ENCODE measurements around the gene MVB12B.

MVB12B gene

GRCh38 chr9:126411948-126412284 is 85.3 kb downstream of the MVB12B start:
- DNase-seq, result no peak

DNA sequence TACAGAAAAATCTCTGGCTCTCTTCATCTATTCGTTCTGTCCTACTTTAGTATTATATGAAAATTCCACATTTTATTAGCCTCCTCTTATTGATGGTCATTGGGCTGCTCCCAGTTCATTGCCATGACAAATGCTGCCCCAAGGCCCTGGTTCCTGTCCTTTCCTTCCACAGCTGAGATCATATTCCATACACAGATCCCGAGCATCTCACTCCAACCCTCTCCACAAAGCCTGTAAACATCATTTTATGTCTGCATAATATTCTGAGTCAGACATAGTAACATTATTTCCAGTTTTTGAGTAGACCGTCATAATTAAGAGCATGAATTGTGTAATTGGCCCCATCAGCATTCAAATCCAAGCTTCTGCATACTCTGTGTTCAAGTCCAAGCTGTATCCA is 86.3 kb downstream of the MVB12B start:
- DNase-seq, result no peak

DNA sequence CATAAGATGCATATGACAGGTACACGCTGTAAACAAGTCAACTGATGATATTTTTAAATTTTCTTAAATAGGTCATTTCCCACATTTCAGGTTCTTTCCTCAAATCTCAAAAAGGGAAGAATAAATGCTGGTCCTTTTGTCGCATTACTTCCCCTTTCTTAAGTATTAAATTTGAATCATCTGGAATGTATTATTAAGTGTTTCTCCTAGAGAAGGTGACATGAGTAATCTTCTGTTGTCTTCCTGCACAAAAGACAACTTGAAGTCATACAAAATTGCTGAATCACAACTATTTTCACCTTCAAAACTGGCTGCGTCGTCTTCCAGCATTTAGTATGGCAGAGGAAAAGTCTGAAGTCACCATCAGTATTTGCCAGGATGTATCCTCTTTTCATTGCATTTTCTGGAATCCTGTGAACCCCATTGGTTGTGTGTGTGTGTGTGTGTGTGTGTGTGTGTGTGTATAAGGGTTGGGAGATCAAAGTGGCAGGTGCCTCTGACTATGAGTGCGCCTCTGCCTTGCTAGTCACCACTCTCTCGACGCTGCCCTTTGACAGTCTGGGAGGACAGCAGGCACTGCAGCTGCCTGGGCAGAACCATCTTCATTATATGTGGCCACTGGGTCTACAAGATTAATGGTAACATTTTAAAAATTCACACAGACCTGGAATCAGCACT is 86.9 kb downstream of the MVB12B start:
- no peak for DNase-seq

- no peak for DNase-seq
These were observed 89.2 kb downstream of the MVB12B start for GRCh38 chr9:126415741-126416370.

DNA sequence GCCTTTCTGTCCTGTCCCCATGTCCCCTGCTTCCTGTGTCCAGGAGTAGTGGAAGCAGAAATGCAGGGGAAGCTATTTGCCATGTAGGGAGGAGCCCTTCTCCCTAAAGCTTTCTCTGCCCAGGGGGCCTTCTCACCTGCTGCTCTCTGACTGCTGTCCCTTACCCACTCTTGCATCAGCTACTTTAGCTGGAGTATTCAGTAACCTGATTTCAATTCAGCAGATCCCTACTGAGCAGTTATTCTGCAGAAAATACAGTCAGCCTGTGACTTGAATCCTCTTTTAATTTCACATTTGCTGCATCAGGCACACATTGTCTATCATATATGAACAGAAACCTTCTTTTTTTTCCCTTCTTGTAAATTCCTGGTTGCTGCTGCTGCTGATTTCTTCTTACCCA is 90.4 kb downstream of the MVB12B start:
- DNase-seq, result no peak

DNA sequence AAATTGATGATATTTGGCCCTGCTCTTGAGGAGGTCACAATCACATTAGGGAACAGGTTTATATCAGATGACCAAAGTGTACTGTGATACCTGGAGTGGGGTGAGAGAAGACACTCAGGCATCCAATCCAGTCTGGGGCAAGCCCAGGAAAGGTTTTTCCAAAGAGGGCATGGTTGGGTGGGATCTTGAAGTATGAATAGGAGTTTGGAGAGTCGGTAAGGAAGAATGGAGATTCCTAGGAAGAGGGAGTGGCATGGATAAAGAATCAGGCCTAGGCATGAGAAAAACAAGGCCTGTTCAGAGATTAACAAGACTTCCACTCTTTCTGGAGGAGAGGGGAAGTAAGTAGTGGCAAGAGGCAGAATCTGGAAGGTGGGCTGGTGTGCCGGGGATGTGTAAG is 91.1 kb downstream of the MVB12B start:
- DNase-seq, result no peak

- DNase-seq, result no peak
These were observed 92.0 kb downstream of the MVB12B start for GRCh38 chr9:126418608-126419007.

DNA sequence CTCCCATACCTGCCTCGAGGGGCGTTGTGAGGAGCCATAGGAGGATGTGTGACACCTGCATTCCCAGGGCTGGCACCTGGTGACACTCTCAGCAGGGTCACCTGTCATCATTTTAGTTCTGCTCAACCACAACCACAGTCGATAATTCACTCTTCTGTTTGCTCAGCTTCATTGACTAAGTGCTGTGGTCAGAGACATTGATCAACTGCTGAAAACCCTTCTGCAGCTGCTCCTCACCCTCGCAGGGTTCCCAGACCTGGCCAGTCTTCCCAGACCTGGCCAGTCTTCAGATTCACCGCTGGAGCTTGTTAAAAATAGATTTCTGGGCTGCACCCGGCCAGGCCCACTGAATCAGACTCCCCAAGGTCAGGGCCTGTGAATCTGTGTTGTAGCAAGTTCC is 92.8 kb downstream of the MVB12B start:
- no peak for DNase-seq

DNA sequence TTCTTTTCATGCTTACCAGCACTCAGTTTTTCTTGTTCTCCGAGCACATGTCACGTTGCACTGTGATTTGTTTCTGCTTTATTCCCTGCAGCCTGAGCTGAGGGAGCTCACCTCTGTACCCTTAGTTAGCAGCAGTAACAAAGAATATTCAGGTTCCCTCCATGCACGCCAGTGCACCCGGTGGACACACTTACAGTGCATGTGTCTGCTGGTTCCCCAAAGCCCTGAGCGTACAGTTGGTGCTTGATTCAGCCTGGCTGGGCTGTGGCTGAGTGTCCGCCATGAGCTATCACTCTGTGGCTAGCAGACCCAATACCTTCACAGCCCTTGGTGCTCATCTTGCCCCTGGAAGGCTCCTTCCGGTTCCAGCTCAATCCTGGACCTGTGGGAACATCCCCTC is 93.5 kb downstream of the MVB12B start:
- no peak for DNase-seq

DNA sequence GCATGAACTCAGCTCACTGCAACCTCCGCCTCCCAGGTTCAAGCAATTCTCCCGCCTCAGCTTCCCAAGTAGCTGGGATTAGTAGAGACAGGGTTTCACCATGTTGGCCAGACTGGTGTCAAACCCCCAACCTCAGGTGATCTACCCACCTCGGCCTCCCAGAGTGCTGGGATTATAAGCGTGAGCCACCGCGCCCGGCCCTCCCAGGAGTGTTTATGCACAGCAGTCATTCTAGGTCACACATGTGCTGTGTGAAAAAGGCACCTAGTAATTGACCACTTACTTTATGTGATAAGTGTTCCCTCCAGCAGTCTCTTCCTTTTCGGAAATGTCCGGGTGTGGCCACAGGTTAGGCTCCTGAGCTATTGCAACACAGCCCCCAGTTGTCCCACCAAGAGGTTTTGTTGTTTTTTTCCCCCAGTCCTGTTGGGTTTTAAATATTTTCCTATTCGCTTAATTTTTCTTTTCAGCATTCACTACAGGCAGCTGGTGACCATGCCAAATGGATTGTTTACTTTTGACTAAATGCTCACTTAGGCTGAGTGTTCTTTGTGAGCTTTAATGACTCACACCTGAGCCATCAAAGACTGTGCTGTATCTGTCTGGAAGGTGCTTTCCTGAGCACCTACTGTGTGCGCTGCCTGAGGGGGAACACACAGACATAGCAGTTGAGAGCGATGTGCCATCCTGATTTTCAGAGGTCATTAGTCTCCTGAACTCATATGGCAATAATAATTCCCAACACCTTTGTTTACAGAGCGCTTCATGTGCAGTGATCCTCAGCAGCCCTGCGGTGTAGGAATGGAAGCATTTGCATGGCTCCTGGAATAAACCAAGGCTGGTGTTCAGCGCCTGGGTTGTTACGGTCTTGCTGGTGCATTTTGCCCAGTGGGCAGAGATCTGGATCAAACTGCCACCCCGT is 94.3 kb downstream of the MVB12B start:
- no peak for DNase-seq

DNA sequence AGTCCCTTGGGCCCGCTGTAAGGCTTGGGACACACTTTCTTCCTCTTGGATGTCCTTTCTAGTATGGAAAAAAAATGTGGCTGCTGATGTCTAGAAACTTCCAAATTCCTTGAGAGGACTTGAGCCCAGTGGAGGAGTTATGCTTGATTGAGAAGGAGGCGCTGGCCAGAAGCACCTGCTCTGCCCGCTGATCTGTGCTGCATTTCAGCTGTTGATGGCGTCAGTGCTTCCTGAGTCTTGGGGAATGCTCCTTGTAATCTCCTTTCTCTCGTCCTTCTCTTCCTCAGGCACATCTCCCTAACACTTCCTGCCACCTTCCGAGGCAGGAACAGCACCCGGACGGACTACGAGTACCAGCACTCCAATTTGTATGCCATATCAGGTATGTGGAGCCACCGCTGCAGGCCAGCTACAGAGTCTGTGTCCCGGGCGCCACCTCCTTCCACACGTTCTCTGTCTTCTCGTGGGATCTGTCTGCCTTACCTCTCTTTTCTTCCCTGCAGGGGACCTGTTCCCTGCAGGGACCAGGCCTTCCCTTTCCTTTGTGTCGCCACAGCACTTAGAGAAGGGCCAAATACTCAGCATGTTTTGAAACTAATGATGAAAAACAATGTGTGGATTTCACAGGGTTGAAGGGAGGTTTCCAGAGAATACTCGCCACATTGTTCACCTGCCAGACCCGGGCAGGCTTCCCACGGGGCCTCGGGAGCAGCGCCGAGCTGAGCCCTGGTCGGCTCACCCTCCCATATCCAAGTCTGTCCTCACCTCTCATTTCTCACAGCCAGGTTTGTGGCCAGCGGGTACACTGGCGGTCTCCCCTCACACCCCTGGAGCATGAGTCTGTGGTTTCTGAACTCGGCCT is 95.2 kb downstream of the MVB12B start:
- no peak for DNase-seq

DNA sequence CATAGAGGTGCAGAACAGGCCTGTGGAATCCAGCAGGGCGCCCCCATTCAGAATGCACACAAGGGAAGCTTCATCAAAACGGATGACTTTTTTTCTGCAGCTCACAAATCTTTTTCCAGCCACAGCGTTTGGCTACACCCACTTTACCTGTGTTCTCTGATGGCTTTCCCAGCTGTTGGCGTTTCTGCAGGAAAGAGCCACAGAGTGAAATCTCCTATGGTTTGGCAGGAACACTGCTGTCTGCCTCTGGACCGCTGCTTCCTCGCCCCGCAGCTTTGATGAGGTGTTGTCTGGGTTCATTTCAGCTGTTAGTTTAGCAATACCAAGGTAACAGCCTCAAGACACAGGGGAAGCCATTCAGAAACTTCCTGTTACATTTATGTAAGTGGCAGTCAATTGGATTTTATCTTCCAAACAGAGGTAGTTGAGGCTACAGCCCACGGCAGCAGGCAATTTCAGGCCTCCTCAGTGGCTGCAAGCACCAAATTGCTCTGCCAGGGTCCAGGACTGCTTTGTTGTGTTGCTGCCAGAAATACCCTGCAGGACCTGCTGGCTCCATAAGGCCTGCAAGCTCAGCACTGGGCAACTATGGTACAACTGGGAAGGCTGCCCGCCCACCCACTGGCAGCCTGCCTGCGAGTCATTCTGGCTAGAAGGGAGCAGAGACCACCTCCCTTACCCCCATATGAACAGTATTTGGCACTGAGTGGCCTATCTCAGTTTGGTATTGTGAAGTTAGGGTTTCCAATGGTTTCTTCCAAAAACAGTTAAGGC is 96.7 kb downstream of the MVB12B start:
- no peak for DNase-seq

DNA sequence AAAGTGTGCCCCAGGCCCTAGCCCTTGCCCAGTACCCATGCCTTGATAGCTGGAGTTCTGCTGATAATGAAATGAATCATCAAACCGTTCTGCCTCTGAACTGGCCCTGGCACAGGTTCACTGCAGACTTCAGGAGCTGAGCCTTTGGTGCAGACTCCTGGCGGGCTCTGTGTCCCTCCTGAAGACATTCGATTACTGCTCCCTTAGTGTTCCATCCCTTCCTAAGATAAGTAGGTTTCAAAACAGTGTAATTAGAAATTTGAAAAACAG is 97.2 kb downstream of the MVB12B start:
- no peak for DNase-seq

GRCh38 chr9:126424511-126424910 is 97.9 kb downstream of the MVB12B start:
- no peak for DNase-seq

DNA sequence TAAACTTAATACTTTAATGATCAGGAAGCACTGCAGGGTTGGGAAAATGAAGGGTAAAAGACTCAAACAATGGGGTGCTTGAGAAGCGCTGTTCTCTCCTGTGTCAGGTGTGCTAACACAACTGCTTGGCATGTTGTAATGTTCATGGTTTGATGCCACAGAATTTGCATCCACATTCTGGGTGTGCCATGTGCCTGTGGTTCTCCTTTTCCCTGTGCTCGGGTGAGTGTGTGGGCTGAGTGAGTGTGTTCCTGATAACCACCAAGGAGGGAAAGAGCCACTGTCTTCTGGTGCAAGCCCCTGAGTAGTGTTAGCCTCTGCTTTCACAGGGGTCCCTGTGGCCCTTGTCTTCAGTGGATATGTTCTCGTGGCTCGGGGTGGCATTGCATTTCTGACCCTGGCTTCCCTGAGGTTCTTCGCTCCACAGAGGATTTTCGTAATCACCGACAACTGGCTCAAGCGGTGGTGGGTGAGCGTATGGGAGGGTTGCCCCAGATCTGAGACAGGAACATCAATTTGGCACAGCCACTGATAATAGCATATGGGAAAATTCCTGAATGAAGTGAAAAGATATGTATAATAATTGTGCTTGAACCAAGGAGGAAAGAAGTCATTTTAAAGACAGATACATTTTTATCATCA is 102.0 kb downstream of the MVB12B start:
- DNase-seq, result no peak

GRCh38 chr9:126429190-126429589 is 102.6 kb downstream of the MVB12B start:
- no peak for DNase-seq

GRCh38 chr9:126430124-126430523 is 103.5 kb downstream of the MVB12B start:
- DNase-seq, result no peak

DNA sequence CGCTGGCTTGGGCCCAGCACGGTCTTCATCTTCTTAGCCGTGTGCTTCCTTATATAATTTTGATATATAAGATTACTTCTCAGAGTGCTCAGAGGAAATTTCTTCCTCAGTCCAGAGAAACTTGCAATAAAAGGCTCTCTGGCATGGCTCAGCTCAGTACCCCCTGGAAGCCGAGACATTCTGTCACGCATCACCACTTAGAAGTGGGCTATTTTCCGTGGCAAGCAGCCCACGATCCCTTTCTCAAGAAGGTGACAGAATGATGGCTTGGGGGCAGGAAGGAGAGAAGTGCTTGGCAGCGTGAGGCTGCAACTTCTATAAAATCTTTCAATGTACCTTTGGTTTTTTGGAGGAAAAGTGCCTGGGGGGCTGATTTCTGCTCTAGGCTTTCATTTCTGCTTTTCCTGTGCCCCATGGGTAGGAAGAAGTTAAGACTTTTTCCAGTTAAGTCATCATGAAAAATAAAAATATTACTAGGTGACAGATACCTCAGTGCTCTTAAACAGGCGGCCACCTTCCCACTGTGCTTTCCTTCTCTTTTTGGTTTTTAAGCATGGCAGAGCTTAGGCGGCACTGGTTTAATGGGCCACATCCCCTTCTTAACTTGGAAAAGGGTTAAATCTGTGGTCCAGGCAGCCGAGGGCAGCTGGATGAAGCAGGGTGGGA is 104.6 kb downstream of the MVB12B start:
- no peak for DNase-seq

DNA sequence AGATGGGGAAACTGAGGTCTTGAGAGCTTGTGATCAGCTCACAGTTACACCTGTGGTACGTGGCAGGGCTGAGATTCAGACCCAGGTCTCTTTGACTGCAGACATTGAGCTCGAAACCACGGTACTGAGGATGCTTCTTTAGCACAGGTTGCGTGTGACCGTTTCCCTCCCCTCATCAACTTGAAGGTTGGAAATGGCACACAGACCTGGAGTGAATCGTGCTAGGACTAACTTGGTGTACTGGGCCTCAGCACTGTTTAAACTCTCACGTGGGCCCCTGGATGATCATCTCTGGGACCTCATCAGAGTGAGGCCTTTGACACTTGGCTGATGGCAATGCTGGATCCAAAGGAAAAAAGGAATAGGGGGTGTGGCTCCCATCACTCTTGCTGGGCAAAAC is 106.0 kb downstream of the MVB12B start:
- no peak for DNase-seq

- no peak for DNase-seq
These were observed 108.5 kb downstream of the MVB12B start for GRCh38 chr9:126435105-126435504.

DNA sequence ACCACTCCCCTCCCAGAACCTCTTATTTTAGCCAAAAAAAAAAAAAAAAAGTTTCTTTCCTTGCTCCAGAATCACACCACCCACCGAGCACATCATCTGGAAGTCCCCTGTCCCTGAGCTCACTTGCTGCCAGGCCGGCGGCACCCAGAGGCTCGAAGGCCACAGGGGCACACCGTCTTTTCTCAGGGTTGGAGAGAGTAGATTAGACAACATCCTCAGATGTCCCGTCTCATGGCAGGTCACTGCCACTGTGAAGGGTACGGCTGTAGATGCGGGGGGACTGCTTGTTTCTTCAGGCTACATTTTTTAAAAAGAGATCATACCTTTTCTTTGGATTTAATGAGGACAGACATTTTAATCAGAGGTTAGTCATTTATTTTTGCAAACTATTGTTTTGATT is 109.0 kb downstream of the MVB12B start:
- no peak for DNase-seq

Measured in activated CD4-positive, alpha-beta T cell treated with anti-CD3 and anti-CD28 coated beads, Interleukin-2, amount 50 U/mL, for 1 hour (primary cell).